ENCODE measurements around the gene EDDM3A. TPM values are rescaled to one million over a fixed set of nuclear protein-coding genes. Genes with fewer than 3 reads are reported as not detected.
"Not testable (repeated sequence)": the region's sequence is repeated elsewhere in the genome, so short reads cannot be mapped to it uniquely, and the experiment has no call there.

The EDDM3A gene
- polyA plus RNA-seq (2012; ENCODE audit: low read depth, missing spikeins), result not detected

- no peak for FAIRE-seq
- TF ChIP-seq TAF1 (IDR thresholded peaks at IDR 0.05; ENCODE audit: low read depth, low read length), result no peak
Measured at GRCh38 chr14:20745571-20746358, at the start of gene EDDM3A. Gene EDDM3A, plus strand, starts transcription at chr14:20745887. Its CDS starts 1,694 bp downstream, at chr14:20747581.

GRCh38 chr14:20696764-20697163, 48.9 kb upstream of the EDDM3A start:
- FAIRE-seq (no peak), DNase-seq (ENCODE audit: insufficient read length, low spot score) (no peak)
- TF ChIP-seq PAX5 (IDR thresholded peaks at IDR 0.05; ENCODE audit: insufficient read depth, low read length, severe bottlenecking) (no peak), POLR2A (IDR thresholded peaks at IDR 0.05; ENCODE audit: low read depth, low read length) (no peak), POU2F2 (IDR thresholded peaks at IDR 0.05; ENCODE audit: low read depth, low read length) (no peak), TAF1 (IDR thresholded peaks at IDR 0.05; ENCODE audit: low read depth, low read length) (no peak), SPI1 (IDR thresholded peaks at IDR 0.05; ENCODE audit: low read depth, low read length) (no peak), POLR2AphosphoS5 (IDR thresholded peaks at IDR 0.05; ENCODE audit: low read depth, low read length) (no peak)

More at GRCh38 chr14:20745571-20746358, at the start of gene EDDM3A:
- no peak for DNase-seq (ENCODE audit: insufficient read length, low spot score)

- DNase-seq (ENCODE audit: insufficient read length, low spot score) (peak; percentile 41), FAIRE-seq (peak; percentile 93)
- TF ChIP-seq TAF1 (IDR thresholded peaks at IDR 0.05; ENCODE audit: low read depth, low read length), result no peak
- no peak for TF ChIP-seq POLR2AphosphoS5 (IDR thresholded peaks at IDR 0.05; ENCODE audit: low read depth, low read length)
- no peak for TF ChIP-seq SPI1 (IDR thresholded peaks at IDR 0.05; ENCODE audit: low read depth, low read length)
- TF ChIP-seq PAX5 (IDR thresholded peaks at IDR 0.05; ENCODE audit: insufficient read depth, low read length, severe bottlenecking), result no peak
- TF ChIP-seq POLR2A (IDR thresholded peaks at IDR 0.05; ENCODE audit: low read depth, low read length), result no peak
- no peak for TF ChIP-seq POU2F2 (IDR thresholded peaks at IDR 0.05; ENCODE audit: low read depth, low read length)
Measured at GRCh38 chr14:20697273-20698017, 48.2 kb upstream of the EDDM3A start.

- TF ChIP-seq TAF1 (IDR thresholded peaks at IDR 0.05; ENCODE audit: low read depth, low read length) (no peak), POLR2AphosphoS5 (IDR thresholded peaks at IDR 0.05; ENCODE audit: low read depth, low read length) (no peak), POLR2A (IDR thresholded peaks at IDR 0.05; ENCODE audit: low read depth, low read length) (no peak), PAX5 (IDR thresholded peaks at IDR 0.05; ENCODE audit: insufficient read depth, low read length, severe bottlenecking) (no peak), POU2F2 (IDR thresholded peaks at IDR 0.05; ENCODE audit: low read depth, low read length) (no peak), SPI1 (IDR thresholded peaks at IDR 0.05; ENCODE audit: low read depth, low read length) (no peak)
- DNase-seq (ENCODE audit: insufficient read length, low spot score) (no peak), FAIRE-seq (no peak)
Measured at GRCh38 chr14:20698018-20698329, 47.7 kb upstream of the EDDM3A start.

- no peak for DNase-seq (ENCODE audit: insufficient read length, low spot score)
- TF ChIP-seq PAX5 (IDR thresholded peaks at IDR 0.05; ENCODE audit: insufficient read depth, low read length, severe bottlenecking) (no peak), POU2F2 (IDR thresholded peaks at IDR 0.05; ENCODE audit: low read depth, low read length) (no peak), POLR2AphosphoS5 (IDR thresholded peaks at IDR 0.05; ENCODE audit: low read depth, low read length) (no peak), POLR2A (IDR thresholded peaks at IDR 0.05; ENCODE audit: low read depth, low read length) (no peak), TAF1 (IDR thresholded peaks at IDR 0.05; ENCODE audit: low read depth, low read length) (no peak), SPI1 (IDR thresholded peaks at IDR 0.05; ENCODE audit: low read depth, low read length) (no peak)
- FAIRE-seq, result no peak
Measured at GRCh38 chr14:20698934-20699333, 46.8 kb upstream of the EDDM3A start.

- DNase-seq (ENCODE audit: insufficient read length, low spot score) (no peak), FAIRE-seq (no peak)
- TF ChIP-seq POLR2A (IDR thresholded peaks at IDR 0.05; ENCODE audit: low read depth, low read length) (no peak), POLR2AphosphoS5 (IDR thresholded peaks at IDR 0.05; ENCODE audit: low read depth, low read length) (no peak), PAX5 (IDR thresholded peaks at IDR 0.05; ENCODE audit: insufficient read depth, low read length, severe bottlenecking) (no peak), POU2F2 (IDR thresholded peaks at IDR 0.05; ENCODE audit: low read depth, low read length) (no peak), SPI1 (IDR thresholded peaks at IDR 0.05; ENCODE audit: low read depth, low read length) (no peak), TAF1 (IDR thresholded peaks at IDR 0.05; ENCODE audit: low read depth, low read length) (no peak)
Measured at GRCh38 chr14:20699931-20700330, 45.8 kb upstream of the EDDM3A start.

GRCh38 chr14:20700965-20701364, 44.7 kb upstream of the EDDM3A start:
- not testable (repeated sequence) for FAIRE-seq; DNase-seq (ENCODE audit: insufficient read length, low spot score)

GRCh38 chr14:20706657-20707355, 38.9 kb upstream of the EDDM3A start:
- DNase-seq (ENCODE audit: insufficient read length, low spot score), result no peak
- FAIRE-seq, result no peak
- no peak for TF ChIP-seq SPI1 (IDR thresholded peaks at IDR 0.05; ENCODE audit: low read depth, low read length)
- no peak for TF ChIP-seq TAF1 (IDR thresholded peaks at IDR 0.05; ENCODE audit: low read depth, low read length)
- no peak for TF ChIP-seq PAX5 (IDR thresholded peaks at IDR 0.05; ENCODE audit: insufficient read depth, low read length, severe bottlenecking)
- TF ChIP-seq POLR2AphosphoS5 (IDR thresholded peaks at IDR 0.05; ENCODE audit: low read depth, low read length), result no peak
- TF ChIP-seq POU2F2 (IDR thresholded peaks at IDR 0.05; ENCODE audit: low read depth, low read length), result no peak
- TF ChIP-seq POLR2A (IDR thresholded peaks at IDR 0.05; ENCODE audit: low read depth, low read length), result no peak

- TF ChIP-seq POLR2AphosphoS5 (IDR thresholded peaks at IDR 0.05; ENCODE audit: low read depth, low read length) (no peak), POLR2A (IDR thresholded peaks at IDR 0.05; ENCODE audit: low read depth, low read length) (no peak), TAF1 (IDR thresholded peaks at IDR 0.05; ENCODE audit: low read depth, low read length) (no peak), POU2F2 (IDR thresholded peaks at IDR 0.05; ENCODE audit: low read depth, low read length) (no peak), SPI1 (IDR thresholded peaks at IDR 0.05; ENCODE audit: low read depth, low read length) (no peak), PAX5 (IDR thresholded peaks at IDR 0.05; ENCODE audit: insufficient read depth, low read length, severe bottlenecking) (no peak)
- DNase-seq (ENCODE audit: insufficient read length, low spot score), result no peak
- no peak for FAIRE-seq
Measured at GRCh38 chr14:20707622-20708021, 38.1 kb upstream of the EDDM3A start.

All from GM12891 (cell line).